AG10803 (cell line): ENCODE data around the gene GALP.
"Not testable (repeated sequence)": the region's sequence is repeated elsewhere in the genome, so short reads cannot be mapped to it uniquely, and the experiment has no call there.

Source experiments
- DNase-seq: peaks from one replicate; pipeline ENCODE4 v3.0.0; 2010; ENCODE audit warnings: low read depth
- H3K4me3 ChIP-seq: 2 replicates; pipeline ENCODE4 v1.5.1; 2011; ENCODE audit warnings: mild to moderate bottlenecking, low read length, control low read depth
- TF ChIP-seq, protein P1 (sequence below): conservative IDR thresholded peaks from 2 replicates; pipeline ENCODE4 v1.5.1; 2011; ENCODE audit warnings: mild to moderate bottlenecking, low read length, control low read depth, inconsistent platforms

The GALP gene

DNA sequence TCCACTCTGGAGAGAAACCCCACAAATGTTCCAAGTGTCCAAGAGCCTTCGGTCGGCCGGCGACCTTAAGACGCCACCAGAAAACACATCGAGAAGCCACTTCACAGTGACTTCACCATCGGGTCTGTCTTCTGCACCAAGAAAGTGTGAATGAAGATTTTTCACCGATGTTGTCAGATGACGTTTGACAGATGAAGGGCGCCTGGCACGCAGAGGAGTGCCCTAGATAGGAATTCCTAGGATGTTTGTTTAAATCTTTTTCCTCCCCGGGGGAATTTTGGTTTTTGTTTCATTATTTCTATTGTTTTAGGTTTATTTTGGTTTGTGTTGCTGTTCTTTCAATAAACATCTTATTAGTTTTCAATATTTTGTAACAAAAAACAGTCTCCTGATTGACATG, 33.3 kb downstream of the GALP start:
- TF ChIP-seq, protein P1, sequence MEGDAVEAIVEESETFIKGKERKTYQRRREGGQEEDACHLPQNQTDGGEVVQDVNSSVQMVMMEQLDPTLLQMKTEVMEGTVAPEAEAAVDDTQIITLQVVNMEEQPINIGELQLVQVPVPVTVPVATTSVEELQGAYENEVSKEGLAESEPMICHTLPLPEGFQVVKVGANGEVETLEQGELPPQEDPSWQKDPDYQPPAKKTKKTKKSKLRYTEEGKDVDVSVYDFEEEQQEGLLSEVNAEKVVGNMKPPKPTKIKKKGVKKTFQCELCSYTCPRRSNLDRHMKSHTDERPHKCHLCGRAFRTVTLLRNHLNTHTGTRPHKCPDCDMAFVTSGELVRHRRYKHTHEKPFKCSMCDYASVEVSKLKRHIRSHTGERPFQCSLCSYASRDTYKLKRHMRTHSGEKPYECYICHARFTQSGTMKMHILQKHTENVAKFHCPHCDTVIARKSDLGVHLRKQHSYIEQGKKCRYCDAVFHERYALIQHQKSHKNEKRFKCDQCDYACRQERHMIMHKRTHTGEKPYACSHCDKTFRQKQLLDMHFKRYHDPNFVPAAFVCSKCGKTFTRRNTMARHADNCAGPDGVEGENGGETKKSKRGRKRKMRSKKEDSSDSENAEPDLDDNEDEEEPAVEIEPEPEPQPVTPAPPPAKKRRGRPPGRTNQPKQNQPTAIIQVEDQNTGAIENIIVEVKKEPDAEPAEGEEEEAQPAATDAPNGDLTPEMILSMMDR: no peak
- no peak overlapping the region for H3K4me3 ChIP-seq
- no peak for DNase-seq

DNA sequence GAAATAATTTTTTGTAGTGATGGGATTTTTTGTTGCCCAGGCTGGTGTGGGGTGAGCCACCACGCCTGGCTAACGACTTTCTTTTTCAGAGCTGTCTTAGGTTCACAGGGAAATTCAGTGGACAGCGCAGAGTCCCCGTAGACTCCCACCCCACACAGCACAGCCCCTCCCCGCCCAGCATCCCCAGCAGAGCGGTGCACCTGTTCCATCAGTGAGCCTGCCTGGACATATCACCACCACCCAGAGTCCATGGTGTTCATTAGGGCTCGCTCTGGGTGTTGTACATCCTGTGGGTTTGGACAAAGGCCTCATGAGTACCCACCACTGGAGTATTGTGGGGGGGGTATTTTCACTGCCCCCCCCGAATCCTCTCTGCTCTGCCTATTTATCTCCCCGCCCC, 34.2 kb downstream of the GALP start:
- H3K4me3 ChIP-seq, DNase-seq: not testable (repeated sequence)

DNA sequence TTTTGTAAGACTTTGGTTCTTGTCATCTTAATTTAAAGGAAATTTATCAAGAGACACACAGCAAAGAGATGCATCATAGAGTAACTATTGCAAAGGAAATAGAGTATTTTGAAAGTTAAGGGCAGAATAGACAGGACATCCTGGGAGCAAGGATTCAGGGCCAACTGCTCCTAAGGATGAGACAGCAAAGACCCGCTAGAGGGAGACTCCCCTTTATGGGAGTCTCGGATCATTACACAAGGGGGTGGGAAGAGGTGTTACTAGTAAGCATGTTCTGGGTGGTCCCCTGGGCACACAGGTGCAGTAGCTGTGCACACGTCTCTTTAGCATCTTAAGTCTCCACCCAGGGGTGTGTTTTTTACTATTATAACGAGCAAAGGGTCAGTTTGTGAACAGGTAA, 35.9 kb downstream of the GALP start:
- H3K4me3 ChIP-seq: no peak overlapping the region
- TF ChIP-seq, protein P1: no peak
- no peak for DNase-seq

DNA sequence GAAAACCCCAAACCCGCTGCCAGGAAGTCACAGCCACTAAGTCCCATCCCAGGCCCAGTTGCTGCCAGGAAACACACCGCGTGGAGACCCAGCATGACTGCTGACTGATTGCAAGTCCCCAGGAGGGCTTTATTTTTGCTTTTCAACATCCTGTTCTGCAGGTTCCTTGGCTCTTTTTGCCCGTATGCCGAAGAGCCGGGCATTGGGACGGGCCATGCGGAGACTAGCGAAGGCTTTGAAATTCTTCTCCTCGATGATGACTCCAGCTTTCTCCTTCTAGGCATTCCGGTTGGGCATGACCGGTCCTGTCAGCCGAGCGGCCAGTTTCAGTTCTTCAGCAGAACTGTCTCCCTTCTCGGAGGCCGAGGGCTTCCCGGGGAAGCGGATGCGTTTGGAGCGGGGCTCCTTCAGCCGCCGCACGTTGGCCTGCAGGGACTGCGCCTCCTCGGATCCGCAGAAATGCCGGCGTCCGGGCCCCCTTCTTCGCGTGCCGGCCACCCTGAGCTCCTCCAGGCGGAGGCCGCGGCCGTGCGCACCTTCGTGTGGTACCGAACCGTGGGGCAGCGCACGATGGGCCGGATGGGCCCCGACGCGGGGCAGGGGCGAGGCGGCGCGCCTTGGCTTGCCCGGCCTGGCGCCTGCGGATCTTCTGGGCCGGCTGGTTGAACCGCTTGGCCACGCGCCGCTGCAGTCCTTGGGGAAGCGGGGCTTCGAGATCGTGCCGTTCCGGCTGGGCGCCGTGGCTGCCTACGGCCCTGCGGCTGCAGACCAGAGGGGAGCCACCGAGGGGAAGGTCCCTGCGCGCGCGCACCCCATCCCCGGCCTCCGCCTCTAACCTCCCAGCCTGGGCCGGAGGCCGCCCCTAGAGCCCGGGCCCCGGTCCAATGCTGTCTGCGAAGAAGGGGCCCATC, 41.5 kb downstream of the GALP start:
- peak overlapping the region; percentile 36 for H3K4me3 ChIP-seq
- TF ChIP-seq, protein P1: no peak
- peak; percentile 33 for DNase-seq

DNA sequence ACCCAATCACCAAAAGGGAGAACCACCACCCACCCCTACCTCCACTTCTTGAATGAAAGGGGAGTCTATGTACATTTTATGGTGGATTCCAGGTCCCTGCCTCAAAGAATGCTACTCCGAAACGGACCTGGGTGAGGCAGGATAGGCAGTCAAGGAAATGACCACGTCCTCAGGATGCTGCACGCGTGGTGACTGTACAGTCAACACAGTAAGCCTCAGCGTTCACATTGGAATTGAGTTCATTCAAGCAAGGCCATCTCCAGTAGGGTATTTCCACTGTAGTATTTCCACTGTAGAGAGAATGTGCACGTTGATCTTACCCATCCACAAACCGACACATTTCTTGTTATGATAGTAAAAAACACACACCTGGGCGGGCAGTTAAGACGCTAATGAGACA, 43.2 kb downstream of the GALP start:
- TF ChIP-seq, protein P1: no peak
- no peak overlapping the region for H3K4me3 ChIP-seq
- DNase-seq: no peak

DNA sequence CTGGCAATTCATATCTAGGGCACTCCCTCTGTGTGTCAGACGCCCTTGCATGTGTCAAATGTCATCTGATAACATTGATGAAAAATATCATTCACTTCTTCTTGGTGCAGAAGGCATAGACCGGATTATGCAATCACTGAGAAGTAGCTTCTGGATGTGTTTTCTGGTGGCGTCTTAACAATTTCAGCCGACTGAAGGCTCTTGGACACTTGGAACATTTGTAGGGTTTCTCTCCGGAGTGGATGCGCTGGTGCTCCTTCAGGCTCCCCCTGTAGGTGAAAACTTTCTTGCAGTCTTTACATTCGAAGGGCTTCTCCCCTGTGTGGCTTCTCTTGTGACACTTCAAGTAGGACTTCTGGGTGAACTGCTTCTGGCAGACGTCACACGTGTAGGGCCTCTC, 45.6 kb downstream of the GALP start:
- H3K4me3 ChIP-seq, DNase-seq: not testable (repeated sequence)
- TF ChIP-seq, protein P1: peak; percentile 21; the same call in 1 of the 2 replicates

DNA sequence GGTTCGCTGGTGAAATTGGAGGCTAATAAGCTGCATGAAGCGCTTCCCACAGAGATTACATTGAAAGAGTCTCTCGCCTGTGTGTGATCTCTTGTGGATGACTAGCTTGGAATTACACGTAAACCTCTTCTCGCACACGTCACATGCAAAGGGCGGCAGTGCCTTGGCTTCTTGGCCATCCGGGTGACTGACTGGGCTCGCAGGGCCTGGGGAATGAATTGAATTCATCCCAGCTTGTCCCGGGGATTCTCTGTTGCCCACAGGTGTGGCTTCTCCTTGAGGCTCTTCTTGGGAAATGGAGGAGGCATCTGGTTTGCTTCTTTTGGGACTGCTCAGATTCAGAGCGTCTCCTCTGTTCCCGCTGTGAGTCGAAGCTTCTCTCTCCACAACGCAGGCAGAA, 46.0 kb downstream of the GALP start:
- TF ChIP-seq, protein P1: no peak
- no peak overlapping the region for H3K4me3 ChIP-seq
- DNase-seq: no peak
